ENCODE data around the gene GALNT7. TPM values are rescaled to one million over a fixed set of nuclear protein-coding genes. Genes with fewer than 3 reads are reported as not detected.

Gene GALNT7
- total and polyA plus RNA-seq, 2 of the 13 experiments (the other 11 are each of a cell fraction or from before 2014, with no cell fraction given) = 0.08 to 0.13 TPM

- TF ChIP-seq POGK (CRISPR knock-in tag; conservative IDR thresholded peaks at IDR 0.05) (0 out of 2 replicates have a peak, but pooled peaks have one; percentile 30), MAX (IDR thresholded peaks at IDR 0.05) (0 out of 2 replicates have a peak, but pooled peaks have one; percentile 2)
Observed at GRCh38 chr4:173167758-173168395, 734 bp upstream of the GALNT7 start (continued).

- H3K4me3 ChIP-seq (replicated peaks in 1 of 3; ENCODE audit: insufficient read depth in 1 of 3, low read depth in 2 of 3, low read length in 3 of 3) = peak overlapping the region; percentile 15 to 69 (median 56); a peak in 4 of 6 replicates
- POLR2A ChIA-PET = no interaction called here
- ATAC-seq (peak; percentile 68), DNase-seq (ENCODE audit: low spot score) (no peak), FAIRE-seq (no peak)
- no TSS peak for BruUV-seq (replicated peaks)
- no peak overlapping the region for H3K27ac ChIP-seq (ENCODE audit: extremely low read length, insufficient read depth, low read length)
- no peaks in the 10 kb centered on the region for H3K79me2 ChIP-seq (ENCODE audit: insufficient read depth, low read length)
- H3K9ac ChIP-seq (ENCODE audit: insufficient read depth, low read depth, low read length) = no peak overlapping the region
- 0% methylated on average over 1 of the region's 41 CpGs for WGBS (ENCODE audit: low lambda C conversion rate)
- intact Hi-C loops (cut with micrococcal nuclease; ENCODE audit: unreplicated experiment) (loop anchor here (10.0 kb wide), 1 partner anchor 144 kb away; no protein-coding TSS in a partner anchor), in situ Hi-C loops (cut with HindIII; ENCODE audit: extremely low pct_ligation_motif_present, low pct_unique_long_range_greater_than_20kb) (no loop called here)
- peaks cover 4 to 44% of the 10 kb centered on the region in 2 experiments for H3K27me3 ChIP-seq (ENCODE audit: control insufficient read depth in 1 of 2, insufficient read depth in 2 of 2, low read length in 2 of 2)
- peaks cover 15% of the 10 kb centered on the region for H3K4me1 ChIP-seq (ENCODE audit: insufficient read depth, low read length)
- CTCF ChIA-PET (ENCODE audit: low intra/inter-chr PET ratio, low total read pairs) = no interaction called here
- 0 out of 2 replicates have a peak, but pooled peaks have one; percentile 50 for TF ChIP-seq ZNF777 (CRISPR knock-in tag; IDR thresholded peaks at IDR 0.05)
- TF ChIP-seq TEAD2 (CRISPR knock-in tag; IDR thresholded peaks at IDR 0.05) = no peak
- TF ChIP-seq SKI (IDR thresholded peaks at IDR 0.05; ENCODE audit: partially characterized antibody) = no peak
- peak; percentile 41; the same call in 1 of the 2 replicates for TF ChIP-seq ZFY (CRISPR knock-in tag; IDR thresholded peaks at IDR 0.05)
- TF ChIP-seq HIC2 (CRISPR knock-in tag; IDR thresholded peaks at IDR 0.05; ENCODE audit: low read depth) = no peak
- H3K9me3 ChIP-seq (ENCODE audit: low read length) = no peaks in the 10 kb centered on the region
- no peaks in the 10 kb centered on the region for H3K36me3 ChIP-seq (replicated peaks in 1 of 2; ENCODE audit: control insufficient read depth in 1 of 2, insufficient read depth in 2 of 2, low read length in 2 of 2)
- no peaks in the 10 kb centered on the region for H4K20me1 ChIP-seq (ENCODE audit: insufficient read depth, low read length)
- no peak overlapping the region for H2AFZ ChIP-seq (ENCODE audit: low read length)
- H3K4me2 ChIP-seq (ENCODE audit: low read depth, low read length) = peak overlapping the region; percentile 84
Observed at GRCh38 chr4:173169178-173169427, 492 bp downstream of the GALNT7 start.

Data from HepG2 (cell line).